Esophagus squamous epithelium (tissue), 5 donors: ENCODE results near the gene SH3TC1. TPM values are rescaled to one million over a fixed set of nuclear protein-coding genes. Genes with fewer than 3 reads are reported as not detected.

Source experiments
- DNase-seq: peaks from one replicate; lab custom pipeline; 2025; lab: John Stamatoyannopoulos, UW
- H3K27ac ChIP-seq, 4 donors: fragments of 200-600 bp; sonication (generic); one replicate each; pipeline ENCODE4 v1.5.1; 2016 to 2019; ENCODE audit warnings: mild to moderate bottlenecking in 1 of 4
- H3K27me3 ChIP-seq, 4 donors: fragments of 200-600 bp; sonication (generic); 1 replicate in 3 of 4; 2 replicates in 1 of 4; pipeline versions ENCODE4 v1.5.1 to v1.6.0; 2017 to 2021; ENCODE audit warnings: antibody characterized with exemption in 1 of 4
- H3K36me3 ChIP-seq, 3 donors: fragments of 200-600 bp; sonication (generic); one replicate each; pipeline ENCODE4 v1.5.1; 2016 to 2019
- H3K4me1 ChIP-seq, 3 donors: fragments of 200-600 bp; sonication (generic); one replicate each; pipeline ENCODE4 v1.5.1; 2017 to 2019
- H3K4me3 ChIP-seq, 4 donors: fragments of 200-600 bp; sonication (generic); 1 replicate in 3 of 4; 2 replicates in 1 of 4; pipeline ENCODE4 v1.5.1; 2016 to 2019; ENCODE audit warnings: mild to moderate bottlenecking in 2 of 4, moderate library complexity in 1 of 4
- H3K9me3 ChIP-seq, 3 donors: fragments of 200-600 bp; sonication (generic); one replicate each; pipeline ENCODE4 v1.5.1; 2016 to 2019
- POLR2A ChIP-seq, 4 donors: fragments of 450-650 bp; IDR thresholded peaks; one replicate each; pipeline ENCODE4 v1.6.1; 2017; ENCODE audit warnings: antibody characterized with exemption in 4 of 4, mild to moderate bottlenecking in 4 of 4, moderate library complexity in 3 of 4
- WGBS, 2 donors: methylation state at CpG; one replicate each; pipeline ENCODE4 v1.1.5; 2018; 5-methylcytosine and 5-hydroxymethylcytosine counted together
- intact Hi-C: fragments of 100-400 bp; cut with DNase I; formaldehyde crosslinking; loops from one replicate; pipeline ENCODE4 v1.15.0; 2022
- total RNA-seq, 4 donors: library from RNA; depleted of rRNA; stranded (reverse); fragments of >200 nt; gene quantifications; one replicate each; pipeline ENCODE4 v1.1.0, GENCODE V29; 2016
- TF ChIP-seq, protein P1 (sequence below), 6 experiments: fragments of 450-650 bp in 4 of 6; fragments of 200-600 bp in 2 of 6; sonication (generic) in 2 of 6; IDR thresholded peaks; one replicate each; pipeline ENCODE4 v1.5.1; 2016 to 2019; ENCODE audit warnings: antibody characterized with exemption in 6 of 6, mild to moderate bottlenecking in 4 of 6, moderate library complexity in 4 of 6
- donor health status: DM: yes; HTN: yes; CAD: no.

Gene SH3TC1
- total RNA-seq, 4 donors from 2014 or later: 24.6 to 31.2 (median 27.1) TPM

GRCh38 chr4:8285143-8285975, 86.3 kb downstream of the SH3TC1 start:
- H3K27ac ChIP-seq: no peak overlapping the region
- intact Hi-C loops: no loop called here
- H3K4me3 ChIP-seq: no peak overlapping the region
- peaks cover 0 to 15% (median 8%) of the 10 kb centered on the region in 3 donors for H3K4me1 ChIP-seq
- H3K27me3 ChIP-seq: no peaks in the 10 kb centered on the region
- DNase-seq: no peak
- H3K9me3 ChIP-seq: no peaks in the 10 kb centered on the region
- TF ChIP-seq, protein P1, sequence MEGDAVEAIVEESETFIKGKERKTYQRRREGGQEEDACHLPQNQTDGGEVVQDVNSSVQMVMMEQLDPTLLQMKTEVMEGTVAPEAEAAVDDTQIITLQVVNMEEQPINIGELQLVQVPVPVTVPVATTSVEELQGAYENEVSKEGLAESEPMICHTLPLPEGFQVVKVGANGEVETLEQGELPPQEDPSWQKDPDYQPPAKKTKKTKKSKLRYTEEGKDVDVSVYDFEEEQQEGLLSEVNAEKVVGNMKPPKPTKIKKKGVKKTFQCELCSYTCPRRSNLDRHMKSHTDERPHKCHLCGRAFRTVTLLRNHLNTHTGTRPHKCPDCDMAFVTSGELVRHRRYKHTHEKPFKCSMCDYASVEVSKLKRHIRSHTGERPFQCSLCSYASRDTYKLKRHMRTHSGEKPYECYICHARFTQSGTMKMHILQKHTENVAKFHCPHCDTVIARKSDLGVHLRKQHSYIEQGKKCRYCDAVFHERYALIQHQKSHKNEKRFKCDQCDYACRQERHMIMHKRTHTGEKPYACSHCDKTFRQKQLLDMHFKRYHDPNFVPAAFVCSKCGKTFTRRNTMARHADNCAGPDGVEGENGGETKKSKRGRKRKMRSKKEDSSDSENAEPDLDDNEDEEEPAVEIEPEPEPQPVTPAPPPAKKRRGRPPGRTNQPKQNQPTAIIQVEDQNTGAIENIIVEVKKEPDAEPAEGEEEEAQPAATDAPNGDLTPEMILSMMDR (IDR thresholded peaks at IDR 0.05): no peak
- TF ChIP-seq POLR2A (IDR thresholded peaks at IDR 0.05): no peak
- H3K36me3 ChIP-seq: no peaks in the 10 kb centered on the region
- WGBS, 2 donors: 69 to 77% methylated on average over 13 to 14 of the region's 16 CpGs

GRCh38 chr4:8285976-8286718, 87.1 kb downstream of the SH3TC1 start:
- DNase-seq: no peak
- whole genome bisulfite sequencing, 2 donors: 91 to 93% methylated on average over 3 to 8 of the region's 23 CpGs
- Histone ChIP-seq H3K9me3 (no peaks in the 10 kb centered on the region), H3K27me3 (no peaks in the 10 kb centered on the region), H3K4me3 (no peak overlapping the region), H3K4me1 (peaks cover 0 to 11% (median 5%) of the 10 kb centered on the region in 3 donors), H3K27ac (no peak overlapping the region), H3K36me3 (no peaks in the 10 kb centered on the region)
- TF ChIP-seq POLR2A (IDR thresholded peaks at IDR 0.05): no peak
- TF ChIP-seq, protein P1 (IDR thresholded peaks at IDR 0.05): no peak
- intact Hi-C loops: no loop called here

- DNase-seq: no peak
- peaks cover 0 to 4% (median 0%) of the 10 kb centered on the region in 3 donors for H3K4me1 ChIP-seq
- H3K27me3 ChIP-seq: no peaks in the 10 kb centered on the region
- H3K27ac ChIP-seq: no peak overlapping the region
- H3K4me3 ChIP-seq: no peak overlapping the region
- TF ChIP-seq POLR2A (IDR thresholded peaks at IDR 0.05): no peak
- TF ChIP-seq, protein P1 (IDR thresholded peaks at IDR 0.05): no peak
- intact Hi-C loops: no loop called here
- 86 to 90% methylated on average over 2 to 9 of the region's 15 CpGs for WGBS, 2 donors
- H3K36me3 ChIP-seq: no peaks in the 10 kb centered on the region
- H3K9me3 ChIP-seq: no peaks in the 10 kb centered on the region
These were observed 87.7 kb downstream of the SH3TC1 start for GRCh38 chr4:8286719-8287342.

DNA sequence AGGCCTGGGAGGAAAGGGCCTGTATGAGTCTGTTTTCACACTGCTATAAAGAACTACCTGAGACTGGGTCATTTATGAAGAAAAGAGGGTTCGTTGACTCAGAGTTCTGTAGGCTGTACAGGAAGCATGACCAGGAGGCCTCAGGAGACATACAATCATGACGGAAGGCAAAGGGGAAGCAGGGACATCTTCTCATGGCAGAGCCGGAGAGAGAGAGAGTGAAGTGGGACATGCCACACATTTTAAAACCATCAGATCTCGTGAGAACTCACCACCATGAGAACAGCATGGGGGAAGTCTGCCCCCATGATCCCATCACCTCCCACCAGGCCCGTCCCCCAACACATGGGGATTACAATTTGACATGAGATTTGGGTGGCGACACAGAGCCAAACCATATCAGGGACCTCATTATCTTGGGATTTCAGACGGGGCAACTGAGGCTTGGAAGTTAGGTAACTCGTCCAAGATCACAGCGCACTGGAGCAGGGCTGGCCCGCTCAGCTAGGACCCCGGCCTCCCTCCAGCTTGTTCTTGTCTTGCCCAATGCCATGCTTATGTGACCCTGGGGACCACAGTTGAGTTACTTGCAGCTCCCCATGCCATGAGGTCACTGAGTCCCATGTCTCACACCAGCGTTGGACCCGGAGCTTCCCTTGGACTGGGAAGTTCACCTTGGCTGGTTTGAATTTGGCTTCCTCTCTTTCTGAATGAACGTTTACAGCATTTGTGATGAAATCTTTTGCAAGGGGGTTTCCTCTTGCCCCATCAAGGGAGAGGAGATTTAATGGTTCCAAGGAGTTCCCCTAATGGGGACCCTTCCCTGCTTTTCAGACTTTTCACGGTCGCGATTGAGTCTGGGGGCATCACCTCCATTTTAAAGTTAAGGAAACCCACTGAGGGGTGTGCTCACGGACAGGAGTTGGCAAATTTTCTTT, 88.5 kb downstream of the SH3TC1 start:
- intact Hi-C loops: no loop called here
- H3K27ac ChIP-seq: no peak overlapping the region
- H3K27me3 ChIP-seq: no peaks in the 10 kb centered on the region
- no peaks in the 10 kb centered on the region for H3K4me1 ChIP-seq
- DNase-seq: no peak
- H3K36me3 ChIP-seq: no peaks in the 10 kb centered on the region
- no peak overlapping the region for H3K4me3 ChIP-seq
- WGBS, 2 donors: 82 to 84% methylated on average over 8 to 14 of the region's 18 CpGs
- TF ChIP-seq POLR2A (IDR thresholded peaks at IDR 0.05): no peak
- TF ChIP-seq, protein P1 (IDR thresholded peaks at IDR 0.05): no peak
- H3K9me3 ChIP-seq: no peaks in the 10 kb centered on the region
